HG03095 (cell line): ENCODE data around the gene AMMECR1L.
A peak's percentile ranks its signal among the peaks of the same experiment; 100 is the strongest.
"Not testable (repeated sequence)": the region's sequence is repeated elsewhere in the genome, so short reads cannot be mapped to it uniquely, and the experiment has no call there.

Source experiments
- ATAC-seq: cut with Tn5 transposase; IDR thresholded peaks from one replicate; pipeline ENCODE4 v1.9.1; 2021; ENCODE audit warnings: moderate library complexity; ENCODE audit not compliant: unreplicated experiment

AMMECR1L gene

DNA sequence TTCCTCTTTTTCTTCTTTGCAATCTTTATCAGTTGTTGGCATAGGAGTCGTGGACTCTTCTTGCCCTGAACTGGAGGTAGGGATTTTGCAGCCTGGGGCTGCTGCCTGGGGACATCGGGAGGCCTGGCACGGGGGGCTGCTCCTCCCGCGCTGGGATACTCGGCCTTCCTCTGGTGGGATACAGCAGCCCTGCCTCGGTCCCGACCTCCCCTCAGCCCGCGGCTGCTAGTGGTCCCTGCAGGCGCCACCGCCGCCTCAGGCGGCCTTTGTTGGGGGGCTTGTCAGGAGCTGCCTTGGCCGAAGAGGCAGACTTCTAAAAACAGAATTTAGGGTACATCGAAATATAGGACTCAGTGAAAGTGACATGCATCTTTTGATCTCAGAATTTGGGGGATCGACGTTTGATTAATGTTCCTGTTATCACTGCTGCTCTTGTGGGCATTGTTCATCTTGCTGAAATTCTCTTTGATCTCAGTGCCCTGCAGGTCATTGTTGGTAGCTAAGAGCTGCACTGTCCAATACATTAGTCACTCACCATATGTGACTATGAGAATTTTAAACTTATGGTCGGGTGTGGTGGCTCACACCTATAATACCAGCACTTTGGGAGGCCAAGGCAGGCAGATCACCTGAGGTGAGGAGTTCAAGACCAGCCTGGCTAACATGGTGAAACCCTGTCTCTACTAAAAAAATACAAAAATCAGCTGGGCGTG, 44.1 kb downstream of the AMMECR1L start:
- no peak for ATAC-seq

- no peak for ATAC-seq
These were observed 44.9 kb downstream of the AMMECR1L start for GRCh38 chr2:127840893-127841292.

DNA sequence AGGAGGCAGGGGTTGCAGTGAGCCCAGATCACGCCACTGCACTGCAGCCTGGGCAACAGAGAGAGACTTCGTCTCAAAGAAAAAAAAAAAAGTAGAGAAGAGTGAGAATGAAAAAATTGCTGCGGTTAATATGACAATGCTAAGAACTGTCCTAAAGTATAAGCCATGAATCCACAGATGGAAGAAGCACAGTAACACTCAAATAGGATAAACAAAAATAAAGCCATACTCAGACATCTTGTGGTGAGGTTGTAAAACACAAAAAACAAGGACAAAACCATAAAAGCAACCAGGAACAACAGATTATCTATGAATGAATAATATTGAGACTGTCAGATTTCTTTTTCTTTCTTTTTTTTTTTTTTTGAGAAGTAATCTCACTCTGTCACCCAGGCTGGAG, 50.8 kb downstream of the AMMECR1L start:
- ATAC-seq, result no peak

DNA sequence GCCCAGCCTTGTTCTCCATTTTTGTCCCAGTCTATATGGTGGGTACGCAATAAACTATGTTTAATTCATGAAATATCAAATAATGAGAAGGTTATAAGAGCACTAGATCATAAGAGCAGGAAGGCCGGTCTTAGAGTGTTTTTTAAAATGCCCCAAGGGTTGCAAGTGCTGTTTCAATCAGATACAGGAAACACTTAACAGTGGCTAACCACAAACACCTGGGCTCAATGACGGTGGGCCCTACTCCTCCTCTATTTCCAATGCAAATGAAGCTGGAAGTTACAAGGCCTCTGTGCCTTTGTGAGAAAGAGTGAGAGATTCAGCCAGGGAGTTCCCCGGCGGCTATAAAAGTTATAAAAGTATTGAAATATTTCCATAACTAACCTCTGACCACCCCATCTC, 55.9 kb downstream of the AMMECR1L start:
- ATAC-seq, result peak; percentile 99

GRCh38 chr2:127826708-127827107, 59.0 kb downstream of the AMMECR1L start:
- ATAC-seq, result not testable (repeated sequence)

- no peak for ATAC-seq
These were observed 59.7 kb downstream of the AMMECR1L start for GRCh38 chr2:127826047-127826446.

DNA sequence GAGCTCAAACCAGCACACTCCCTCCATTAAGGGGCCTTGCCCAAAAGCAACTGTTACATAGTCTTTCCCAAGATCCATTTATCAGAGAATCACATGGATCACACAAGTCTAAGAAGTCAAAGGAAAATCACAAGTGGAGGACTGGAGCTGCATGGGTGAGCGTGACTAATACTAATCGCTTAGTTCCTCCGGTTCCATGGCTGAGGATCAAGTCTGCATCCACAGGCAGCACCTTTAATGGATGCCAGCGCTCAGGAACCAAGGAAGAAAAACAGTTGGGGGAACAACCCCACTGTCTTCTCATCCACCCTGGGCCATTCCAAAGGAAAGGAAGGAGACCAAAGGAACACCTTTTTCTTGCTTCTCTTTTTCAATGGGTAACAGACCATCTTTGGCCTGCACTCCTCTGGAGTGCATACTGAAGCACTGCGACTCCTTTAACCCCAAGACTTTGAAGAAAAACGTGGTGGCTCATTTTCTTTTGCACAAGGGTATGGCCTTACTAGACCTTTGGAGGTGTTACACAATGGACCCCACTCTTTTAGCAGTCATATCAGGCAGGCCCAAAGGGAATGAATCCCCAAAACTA, 65.6 kb downstream of the AMMECR1L start:
- no peak for ATAC-seq

GRCh38 chr2:127818794-127819425, 66.8 kb downstream of the AMMECR1L start:
- ATAC-seq, result no peak

DNA sequence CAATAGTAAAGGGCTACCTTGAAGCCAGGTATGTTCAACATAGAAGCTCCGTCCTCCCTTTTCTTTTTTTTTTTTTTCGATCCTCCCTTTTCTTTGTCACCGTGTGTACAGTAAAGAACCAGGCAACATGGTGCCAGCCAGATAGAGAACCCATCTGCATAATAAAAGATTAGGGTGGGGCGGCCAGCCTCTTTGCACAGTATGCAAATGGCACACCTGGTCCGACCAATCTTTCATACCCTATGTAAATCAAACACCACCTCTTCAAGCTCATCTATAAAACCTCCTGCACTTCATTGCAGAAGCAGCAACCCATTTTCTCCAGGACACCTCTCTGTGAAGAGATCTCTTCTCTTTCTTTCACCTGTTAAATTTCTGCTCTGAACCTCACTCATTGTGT, 67.5 kb downstream of the AMMECR1L start:
- no peak for ATAC-seq

DNA sequence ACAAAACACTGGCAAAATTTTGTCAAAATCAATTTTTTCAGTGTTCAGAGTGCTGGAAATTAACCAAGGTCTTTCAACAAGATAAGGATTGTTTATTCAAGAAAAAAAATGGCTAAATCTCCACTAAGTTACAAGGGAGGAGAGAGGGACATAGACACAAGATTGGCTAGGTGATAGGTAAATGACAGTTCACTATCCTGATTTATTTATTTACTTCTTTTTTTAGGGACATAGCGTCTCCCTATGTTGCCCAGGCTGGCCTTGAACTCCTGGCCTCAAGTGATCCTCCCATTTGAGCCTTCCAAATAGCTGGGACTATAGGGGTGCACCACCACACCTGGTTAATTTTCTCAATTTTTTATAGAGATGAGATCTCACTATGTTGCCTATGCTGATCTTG, 71.1 kb downstream of the AMMECR1L start:
- no peak for ATAC-seq

GRCh38 chr2:127812441-127812840, 73.3 kb downstream of the AMMECR1L start:
- ATAC-seq, result not testable (repeated sequence)
